Measurements from ENCODE around the gene ST6GALNAC2.

Gene ST6GALNAC2

DNA sequence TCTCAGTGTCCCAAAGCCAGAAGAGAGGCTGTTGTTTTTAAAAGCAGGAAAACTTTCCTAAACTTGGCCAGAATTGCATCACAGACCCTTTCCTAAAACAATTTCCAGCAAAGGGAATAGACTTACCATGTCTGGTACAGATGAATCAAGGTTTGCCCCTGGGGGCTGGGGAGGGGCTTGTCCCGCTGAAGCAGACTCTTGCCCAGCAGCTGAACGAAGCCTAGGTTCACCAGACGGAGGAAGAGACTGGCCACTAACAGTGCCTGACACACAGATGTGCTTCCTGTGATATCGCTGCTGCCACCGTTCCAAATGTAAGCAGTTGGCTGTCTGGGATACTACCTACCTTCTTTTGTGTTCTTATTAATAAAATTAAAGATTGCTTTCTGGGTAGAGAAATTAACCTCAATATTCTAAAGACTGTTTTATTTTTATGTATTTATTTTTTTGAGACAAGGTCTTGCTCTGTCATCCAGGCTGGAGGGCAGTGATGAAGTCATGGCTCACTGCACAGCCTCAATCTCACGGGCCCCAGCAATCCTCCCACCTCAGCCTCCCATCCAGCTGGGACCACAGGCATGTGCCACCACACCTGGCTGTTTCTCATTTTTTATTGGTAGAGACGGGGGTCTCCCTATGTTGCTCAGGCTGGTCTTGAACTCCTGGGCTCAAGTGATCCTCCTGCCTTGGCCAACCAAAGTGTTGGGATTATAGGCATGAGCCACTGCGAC lies 32.3 kb downstream of the ST6GALNAC2 start:
- DNase-seq, result no peak

DNA sequence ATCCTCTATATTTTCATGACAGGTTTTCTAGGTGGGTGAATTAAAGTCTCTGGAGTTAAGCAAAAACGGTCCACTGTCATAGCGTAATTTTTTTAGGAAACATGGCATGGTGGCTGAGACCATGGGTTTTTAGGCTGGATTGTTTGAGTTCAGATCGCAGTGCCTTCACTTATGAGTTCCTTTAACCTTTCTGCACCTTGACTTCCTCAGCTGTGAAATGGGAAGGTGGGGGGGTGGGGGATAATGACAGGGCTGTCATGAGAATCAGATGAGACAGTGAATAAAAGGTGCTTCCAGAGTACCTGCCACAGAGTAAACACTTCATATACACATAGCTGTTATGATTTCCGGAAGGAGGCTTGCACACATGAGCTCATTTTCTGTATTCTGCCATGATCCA lies 34.0 kb downstream of the ST6GALNAC2 start:
- no peak for DNase-seq

DNA sequence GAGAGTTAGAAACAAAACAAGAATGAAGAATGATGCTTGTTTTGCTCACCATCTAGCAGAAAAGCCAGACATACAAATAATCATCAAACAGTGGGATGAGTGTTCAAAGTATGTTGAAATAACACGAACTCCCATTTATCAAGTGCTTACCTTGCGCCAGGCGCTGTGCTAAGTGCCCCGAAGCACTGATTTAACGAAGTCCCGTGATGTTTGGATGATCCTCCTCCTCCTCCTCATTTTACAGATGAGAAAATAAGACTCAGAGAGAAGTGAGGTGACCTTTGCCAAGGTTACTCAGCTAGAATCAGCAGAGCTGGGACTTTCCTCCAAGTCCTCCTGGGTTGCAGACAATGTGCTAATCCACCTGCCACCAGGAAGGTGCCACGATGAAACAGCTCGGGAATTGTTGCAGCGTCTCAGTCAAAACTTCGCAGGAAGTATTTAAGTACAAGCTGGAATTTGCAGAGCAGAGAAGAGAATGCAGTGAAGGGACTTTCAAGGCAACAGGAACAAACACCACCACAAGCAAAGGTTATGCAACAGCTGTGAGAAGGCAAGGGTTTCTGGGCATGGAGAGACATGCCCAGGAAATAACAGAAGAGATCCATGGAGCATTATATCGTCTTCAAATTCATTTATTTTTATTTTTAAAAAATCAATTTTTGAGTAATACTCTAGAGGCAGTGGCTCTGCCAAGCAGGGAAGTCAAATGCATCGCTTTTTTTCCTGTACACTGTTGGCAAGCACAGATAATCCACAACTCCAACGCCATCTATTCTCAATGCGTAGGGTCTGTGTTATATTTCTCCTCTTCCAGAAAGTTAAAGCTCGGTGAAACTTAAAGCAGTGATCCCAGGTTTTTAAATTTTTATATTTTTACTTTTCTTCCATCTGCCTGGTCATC lies 34.7 kb downstream of the ST6GALNAC2 start:
- DNase-seq, result no peak

DNA sequence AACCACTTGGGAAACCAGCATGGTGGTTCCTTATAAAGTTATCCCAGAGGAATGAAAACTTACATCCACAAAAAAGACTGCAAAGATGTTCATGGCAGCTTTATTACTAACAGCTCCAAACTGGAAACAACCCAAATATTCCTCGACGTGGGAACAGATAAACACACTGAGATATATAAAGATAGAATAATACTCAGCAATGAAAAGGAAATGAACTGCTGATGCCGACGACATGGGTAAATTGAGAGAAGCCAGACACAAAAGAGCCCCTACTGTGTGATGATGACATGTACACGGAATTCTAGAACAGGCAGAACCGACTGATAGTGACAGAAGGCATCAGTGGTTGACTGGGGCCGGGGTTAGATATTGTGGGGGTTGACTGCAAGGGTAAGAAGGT lies 36.1 kb downstream of the ST6GALNAC2 start:
- no peak for DNase-seq

DNA sequence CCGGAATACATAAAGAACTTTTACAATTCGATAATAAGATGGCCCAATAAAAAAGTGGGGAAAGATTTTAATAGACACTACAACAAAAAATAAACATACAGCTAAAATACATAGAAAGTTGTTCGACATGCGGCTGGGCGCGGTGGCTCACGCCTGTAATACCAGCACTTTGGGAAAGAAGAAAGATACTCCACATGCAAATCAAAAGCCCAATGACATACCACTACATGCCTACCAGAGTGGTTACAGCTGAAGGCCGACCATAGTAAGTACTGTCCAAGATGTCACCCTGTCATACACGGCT lies 36.5 kb downstream of the ST6GALNAC2 start:
- DNase-seq, result no peak

DNA sequence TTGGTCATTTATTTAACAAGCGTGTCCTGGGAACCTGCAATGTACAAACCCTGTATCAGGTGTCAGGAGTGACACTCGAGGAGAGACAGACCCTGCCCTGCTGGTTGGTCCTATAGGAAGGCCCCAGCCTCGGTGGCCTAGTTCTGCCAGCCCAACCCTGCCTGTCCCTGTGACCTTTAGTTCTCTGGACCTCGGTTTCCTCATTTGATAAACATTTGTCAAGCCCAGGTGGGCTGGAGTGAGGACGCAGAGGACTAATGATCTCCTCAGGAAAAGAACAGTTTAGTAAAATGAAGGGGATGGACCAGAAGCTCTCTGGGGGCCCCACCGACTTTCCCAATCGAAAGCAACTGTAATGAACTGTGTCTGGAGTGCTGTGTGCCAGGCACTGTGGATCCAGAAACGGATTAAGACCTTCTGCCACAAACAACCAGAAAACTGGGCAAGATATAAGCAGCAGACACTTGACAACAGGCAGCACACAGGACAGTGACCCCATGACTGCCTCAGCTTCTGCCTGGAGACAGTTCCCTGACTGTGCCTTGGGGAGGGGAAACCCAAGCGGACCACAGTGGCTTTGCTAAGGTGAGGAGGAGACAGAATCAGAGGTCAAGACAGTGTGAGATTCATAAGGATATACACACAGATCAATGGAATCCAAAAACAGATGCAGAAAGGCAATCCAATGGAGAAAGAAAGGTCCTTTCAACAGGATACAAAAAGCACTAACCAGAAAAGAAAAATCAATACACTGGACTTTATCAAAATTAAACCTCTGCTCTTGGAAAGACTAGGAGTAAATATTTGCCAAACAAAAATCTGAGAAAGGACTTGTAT lies 37.1 kb downstream of the ST6GALNAC2 start:
- DNase-seq, result no peak

DNA sequence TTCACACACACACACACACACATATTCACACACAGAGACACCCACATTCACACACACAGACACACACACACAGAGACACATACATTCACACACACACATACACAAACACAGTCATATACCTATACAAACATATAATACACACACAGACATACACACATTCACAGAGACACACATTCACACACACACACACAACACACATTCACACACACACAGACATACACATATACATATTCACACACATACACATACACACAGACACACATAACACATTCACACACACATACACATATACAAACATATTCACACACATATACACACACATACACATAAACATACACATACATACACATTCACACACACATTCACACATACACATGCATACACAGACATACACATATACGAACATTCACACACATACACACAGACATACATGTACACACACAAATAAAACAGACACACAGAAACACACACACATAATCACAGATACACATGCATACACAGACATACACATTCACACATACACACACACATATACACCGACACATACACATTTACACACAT lies 37.9 kb downstream of the ST6GALNAC2 start:
- no peak for DNase-seq

DNA sequence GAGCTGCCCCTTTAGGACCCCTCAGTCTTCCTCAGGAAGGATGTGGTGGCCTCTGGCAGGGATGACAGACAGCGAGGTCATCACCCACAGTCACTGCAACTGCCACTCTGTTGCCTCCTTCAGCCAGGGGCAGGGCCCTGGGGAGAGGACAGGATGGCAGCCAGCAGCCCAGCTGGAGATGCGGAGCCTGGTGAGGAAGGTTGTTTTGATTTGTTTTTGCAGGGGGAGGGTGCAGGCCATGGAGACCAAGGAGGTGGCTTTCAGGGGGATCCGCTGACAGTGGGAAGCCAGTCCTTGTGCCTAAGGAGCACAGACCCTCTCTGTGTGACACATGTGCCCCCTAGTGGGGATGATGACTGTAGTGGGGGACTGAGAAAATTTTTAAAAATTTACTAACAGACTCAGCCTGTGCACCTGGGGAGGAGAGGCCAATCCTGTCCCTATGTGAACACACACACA lies 38.4 kb downstream of the ST6GALNAC2 start:
- DNase-seq, result peak; percentile 30 to 66 (median 48)

DNA sequence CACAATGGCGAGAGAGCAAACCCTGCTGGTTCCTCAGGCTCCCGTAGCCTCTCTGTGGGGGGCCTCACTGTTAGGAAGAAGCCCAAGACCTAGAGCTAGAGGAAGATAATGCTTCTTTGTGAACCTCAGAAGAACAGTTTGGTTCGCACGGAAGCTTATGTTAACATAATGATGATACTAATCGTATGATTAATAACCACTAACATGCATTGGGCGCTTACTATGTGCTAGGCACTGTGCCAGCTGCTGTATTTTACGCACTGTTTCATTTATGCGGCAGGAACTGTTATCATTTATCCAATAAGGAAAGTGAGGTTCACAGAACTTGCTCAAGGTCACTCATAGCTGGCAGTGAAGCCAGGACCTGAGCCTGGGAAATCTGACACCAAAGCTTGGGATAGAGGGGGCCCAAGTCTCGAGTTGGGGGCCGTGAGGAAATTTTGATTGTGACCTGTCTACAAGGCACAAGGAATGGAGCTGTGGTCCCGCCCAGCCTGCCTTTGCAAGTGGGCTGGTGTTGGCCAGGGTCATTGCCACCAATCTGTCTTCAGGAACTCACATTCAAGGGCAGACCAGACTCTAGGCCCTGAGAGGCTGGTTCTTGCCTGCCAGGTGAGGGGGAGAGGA lies 39.0 kb downstream of the ST6GALNAC2 start:
- no peak for DNase-seq

DNA sequence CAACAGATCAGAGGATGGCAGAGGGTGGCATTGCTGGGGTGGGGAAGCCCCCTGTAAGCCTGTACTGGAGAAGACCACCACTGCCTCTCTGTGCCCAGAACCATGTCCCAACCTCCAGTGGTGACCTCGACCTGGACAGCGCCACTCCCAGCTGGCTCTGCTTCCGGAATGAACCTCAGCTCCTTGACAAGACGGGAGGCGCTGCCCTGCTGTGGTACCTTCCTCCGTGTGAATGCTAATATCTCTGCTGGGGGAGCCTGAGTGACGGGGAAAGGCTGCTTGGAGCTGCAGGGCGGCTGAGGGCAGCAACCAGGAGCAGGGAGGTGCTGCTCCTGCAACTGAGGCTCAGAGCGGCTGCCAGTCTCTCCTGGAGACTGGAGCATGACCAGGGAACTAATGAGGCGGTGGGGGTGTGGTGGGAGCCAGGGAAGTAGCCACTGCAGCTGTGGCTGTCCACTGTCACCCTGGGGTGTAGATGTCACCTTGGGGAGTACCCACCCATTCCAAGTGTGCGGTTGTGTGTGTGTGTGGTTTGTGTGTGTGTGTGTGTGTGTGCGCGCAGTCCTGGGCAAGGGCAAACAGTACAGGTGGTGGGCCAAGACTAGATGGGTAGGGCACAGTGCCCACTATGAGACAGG lies 39.6 kb downstream of the ST6GALNAC2 start:
- DNase-seq, result no peak

DNA sequence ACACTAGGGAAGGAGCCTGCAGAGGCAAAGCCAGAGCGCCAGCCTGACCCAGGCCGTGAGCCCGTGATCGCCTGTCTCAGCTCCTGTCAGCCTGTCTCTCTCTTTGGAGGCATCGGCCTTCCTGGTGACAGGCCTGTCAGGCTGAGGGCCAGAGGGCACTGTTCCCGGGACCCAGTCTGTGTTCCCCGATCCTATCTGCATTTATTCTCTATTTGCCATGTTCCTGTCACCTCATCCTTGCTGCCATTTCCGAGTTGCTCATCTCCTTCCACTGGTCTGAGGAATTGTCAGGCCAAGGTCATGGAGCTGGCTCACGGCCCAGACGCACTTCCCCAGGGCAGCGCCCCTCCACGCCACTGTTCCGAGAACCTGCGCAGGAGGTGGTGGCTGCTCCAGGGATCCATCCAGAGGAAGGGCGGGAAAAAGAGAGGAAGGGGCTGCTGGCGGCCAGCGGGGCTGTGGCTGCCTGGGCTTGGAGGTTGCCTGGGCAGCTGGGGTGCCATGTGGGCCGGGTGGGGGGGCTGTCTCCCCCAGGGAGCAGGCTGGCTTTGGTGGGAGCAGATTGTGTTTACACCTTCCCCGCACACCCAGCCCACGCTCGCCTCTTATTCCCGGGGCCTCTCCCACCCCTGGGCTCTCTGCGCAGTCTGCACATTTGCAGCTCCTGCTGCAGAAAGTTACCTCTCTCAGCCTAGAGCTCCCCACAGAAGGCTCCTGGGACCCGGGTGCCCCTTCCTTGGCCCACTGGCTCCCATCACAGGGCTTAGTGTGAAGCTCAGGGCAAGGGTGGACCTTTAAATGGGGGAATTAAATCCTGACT lies 40.9 kb downstream of the ST6GALNAC2 start:
- DNase-seq, result no peak

DNA sequence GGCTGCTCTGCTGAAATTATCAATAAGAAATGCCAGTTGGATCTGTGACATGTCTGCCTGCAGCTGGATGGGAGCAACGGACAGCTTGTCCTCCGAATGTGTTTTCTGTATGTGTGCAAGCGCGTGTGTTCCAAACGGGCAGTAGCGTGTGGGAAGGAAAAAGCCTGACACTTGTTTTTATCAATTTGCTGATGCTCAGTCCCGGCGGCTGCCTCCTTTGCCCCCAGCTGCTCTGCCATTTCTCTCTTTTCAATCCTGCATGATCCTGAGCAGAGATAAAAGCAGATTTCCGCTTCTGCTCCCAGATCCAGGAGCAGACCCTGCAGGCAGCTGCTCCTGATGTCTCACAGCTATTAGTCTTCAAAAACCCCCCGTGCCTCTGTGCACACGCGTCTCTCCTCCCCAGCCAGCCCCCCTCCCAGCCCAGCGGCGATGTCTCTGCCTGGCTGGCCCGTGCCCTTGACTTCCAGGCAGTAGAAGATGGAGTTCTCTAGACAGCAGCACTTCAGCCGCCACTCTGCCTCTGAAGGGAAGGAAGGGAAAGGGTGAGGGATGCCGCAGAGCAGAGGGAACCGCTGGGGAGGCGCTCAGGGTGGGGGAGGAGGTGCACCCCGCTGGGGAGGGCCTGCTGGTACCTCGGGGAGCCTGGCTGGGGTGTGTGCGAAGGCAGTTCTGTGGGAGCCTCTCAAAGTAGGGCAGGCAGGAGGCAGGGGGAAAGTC lies 41.7 kb downstream of the ST6GALNAC2 start:
- no peak for DNase-seq

DNA sequence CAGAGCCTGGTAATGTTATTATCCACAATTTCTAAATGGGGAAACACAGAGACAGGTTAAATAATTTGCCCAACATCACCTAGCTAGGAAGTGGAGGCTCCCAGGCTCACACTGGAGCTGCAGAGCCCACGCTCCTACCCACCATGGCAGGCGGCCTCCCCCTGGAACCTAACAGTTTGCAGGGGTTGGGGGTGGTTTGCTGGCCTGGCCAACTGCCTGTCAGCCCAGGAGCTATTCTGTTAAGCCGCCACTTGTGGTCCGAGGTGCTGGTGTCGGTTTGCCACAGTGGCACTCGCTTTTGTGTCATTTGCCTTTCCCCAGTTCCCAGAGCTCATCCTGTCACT lies 42.2 kb downstream of the ST6GALNAC2 start:
- DNase-seq, result no peak

DNA sequence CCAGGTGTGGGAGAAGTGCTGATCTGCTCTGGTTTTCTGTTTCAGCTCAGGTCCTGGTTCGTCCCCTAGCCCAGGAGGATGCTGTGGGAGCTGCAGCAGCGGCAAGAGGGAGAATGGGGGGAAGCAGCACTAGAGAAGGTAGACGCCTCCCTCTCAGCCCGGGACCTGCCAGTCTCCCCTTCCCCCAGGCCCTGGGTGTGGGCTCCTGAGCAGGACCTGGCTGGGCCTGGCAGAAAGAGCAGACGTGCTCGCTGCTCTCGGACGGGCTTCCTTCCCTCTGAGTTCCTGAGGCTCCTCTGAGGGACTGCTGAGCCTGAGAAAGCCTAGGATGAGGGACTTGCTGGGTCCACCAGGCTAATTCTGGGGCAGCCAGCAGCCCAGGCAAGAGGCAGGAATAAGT lies 42.7 kb downstream of the ST6GALNAC2 start:
- DNase-seq, result no peak

DNA sequence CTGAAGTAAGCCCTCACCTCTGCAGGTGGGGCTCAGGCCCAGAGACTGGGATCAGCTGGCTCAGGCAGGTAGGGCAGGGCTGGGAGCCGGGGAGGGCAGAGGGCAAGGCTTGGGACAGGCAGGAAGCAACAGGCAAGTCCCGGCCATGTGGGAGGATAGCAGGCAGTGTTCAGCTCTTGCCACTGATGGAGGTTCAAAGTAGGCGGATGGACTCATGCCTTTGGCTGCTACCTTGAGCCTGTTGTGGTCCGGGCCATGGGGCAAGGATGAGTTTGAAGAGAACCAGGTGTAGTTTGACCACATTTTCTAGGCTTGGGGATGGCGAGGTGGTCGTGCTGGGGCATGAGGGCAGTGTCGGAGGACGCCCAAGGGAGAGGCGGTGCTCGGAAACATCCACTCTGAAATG lies 43.1 kb downstream of the ST6GALNAC2 start:
- no peak for DNase-seq

DNA sequence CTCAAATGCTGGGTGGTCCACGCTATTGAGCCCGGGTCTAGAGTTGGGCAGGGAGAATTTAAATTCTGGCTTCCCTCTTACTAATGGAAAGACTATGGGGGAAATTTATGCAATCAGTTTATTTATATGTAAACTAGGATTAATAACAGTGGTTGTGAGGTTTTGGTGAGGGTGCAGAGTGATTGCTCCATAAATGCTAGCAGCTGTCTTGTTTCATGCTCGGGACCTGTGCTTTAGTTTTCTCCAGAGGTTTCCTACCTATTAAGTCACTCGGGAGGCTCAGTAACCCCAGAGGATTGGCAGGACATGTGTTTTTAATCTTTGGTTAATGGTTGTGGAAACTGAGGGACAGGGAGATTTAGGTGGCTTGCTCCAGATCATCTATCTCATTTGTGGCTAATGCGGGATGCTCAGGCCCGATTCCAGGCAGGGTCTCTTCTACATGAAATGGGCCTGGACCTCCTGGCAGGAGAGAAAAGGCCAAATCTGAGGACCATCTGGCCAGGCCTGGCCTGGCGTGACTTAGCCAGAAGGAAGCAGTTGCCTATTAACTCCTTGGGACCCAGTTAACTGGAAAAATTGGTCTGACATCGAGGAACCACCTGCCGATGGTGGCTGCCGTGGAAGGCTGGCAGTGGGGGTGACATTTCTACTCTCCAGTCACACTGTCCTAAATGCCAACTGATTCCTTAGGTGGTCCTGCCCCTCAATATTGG lies 43.8 kb downstream of the ST6GALNAC2 start:
- no peak for DNase-seq

DNA sequence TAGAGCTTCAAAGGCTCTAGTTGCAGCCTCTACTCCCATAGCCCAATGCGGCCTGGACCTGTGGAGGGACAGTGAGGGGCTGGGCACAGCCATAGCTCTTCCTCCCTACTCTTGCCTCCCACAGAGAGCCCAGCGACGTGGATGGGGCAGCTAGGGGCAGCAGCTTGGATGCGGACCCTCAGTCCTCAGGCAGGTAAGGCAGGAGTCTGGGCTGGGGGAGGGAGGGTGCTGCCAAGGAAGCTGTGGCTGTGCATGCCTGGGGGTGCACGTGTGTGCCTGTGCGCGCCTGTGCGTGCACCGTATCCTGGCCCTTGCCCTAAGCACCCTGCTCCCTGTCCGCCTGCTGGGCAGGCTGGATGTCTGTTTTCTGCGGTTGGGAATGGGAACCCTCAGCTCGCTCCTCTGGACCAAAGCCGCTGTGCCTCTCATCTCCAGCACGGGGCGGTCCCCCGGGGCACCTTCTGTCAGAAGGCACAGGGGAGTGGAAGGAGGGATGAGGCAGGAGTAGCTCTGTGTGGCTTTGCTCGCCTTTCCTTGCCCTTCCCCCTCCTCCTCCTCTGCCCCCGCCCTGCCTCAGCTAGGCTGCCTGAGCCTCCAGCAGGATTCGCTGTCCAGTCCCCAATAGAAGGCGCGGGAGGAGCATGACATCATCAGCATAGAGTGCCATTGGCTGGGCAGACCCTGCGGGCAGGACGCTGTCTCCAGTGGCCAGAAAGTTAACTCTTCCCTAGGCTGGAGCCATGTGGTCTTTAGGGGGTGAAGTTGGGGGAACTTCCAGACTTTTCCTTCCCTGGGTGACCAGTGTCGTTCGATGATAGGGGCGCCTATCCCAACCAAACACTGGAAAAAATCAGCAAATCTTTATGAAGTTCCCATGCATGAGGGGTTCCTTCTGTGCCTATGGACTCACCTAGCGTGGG lies 45.0 kb downstream of the ST6GALNAC2 start:
- no peak for DNase-seq

DNA sequence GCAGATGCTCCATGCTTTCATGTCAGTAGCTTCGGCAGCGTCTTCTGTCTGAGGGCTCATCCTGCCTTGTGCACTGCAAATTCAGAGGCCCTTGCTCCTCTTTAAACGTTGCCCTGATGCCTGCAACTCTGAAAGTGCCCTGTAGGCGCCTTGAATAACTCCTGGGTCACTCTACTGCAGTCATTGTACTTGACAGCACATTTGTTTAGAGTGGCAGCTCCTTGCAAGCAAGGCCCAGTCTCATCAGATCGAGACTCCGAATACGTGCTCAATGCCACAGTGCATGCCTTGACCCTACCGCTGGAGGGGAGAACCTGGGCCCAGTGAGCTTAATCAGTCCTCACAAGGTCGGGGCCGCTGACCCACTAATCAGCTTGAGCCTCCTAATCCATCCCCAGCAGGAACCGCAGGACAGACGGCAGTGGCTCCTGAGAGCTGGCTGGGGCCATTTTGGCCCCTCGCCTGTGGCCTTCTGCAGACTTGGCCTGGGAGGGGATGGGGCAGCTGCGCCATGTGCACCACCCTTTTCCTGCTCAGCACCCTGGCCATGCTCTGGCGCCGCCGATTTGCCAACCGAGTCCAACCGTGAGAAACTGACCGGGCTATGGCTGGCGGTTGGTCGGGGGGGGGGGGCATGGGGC lies 45.9 kb downstream of the ST6GALNAC2 start, which contains the start of gene PRCD:
TSS of gene PRCD (plus strand) at position 414 of the 641 bp plus-strand sequence. CDS start at position 512, 98 bp downstream.
- DNase-seq, result no peak

Data from stimulated activated naive CD4-positive, alpha-beta T cell (primary cell).